WTC11 (cell line): ENCODE results near the gene PLAA. TPM values are rescaled to one million over a fixed set of nuclear protein-coding genes. Genes with fewer than 3 reads are reported as not detected.
A peak's percentile ranks its signal among the peaks of the same experiment; 100 is the strongest.

Experiments
- AR ChIP-seq: fragments of 250-450 bp; sonication (Bioruptor Pico); IDR thresholded peaks from 2 replicates; pipeline ENCODE4 v1.9.0; 2021; ENCODE audit warnings: mild to moderate bottlenecking
- ARID4B ChIP-seq: sonication (generic); formaldehyde crosslinking; IDR thresholded peaks from 2 replicates; pipeline ENCODE4 v1.8.0; 2023; ENCODE audit warnings: missing genetic modification reagents, mild to moderate bottlenecking, borderline replicate concordance
- ATF1 ChIP-seq: sonication (generic); formaldehyde crosslinking; IDR thresholded peaks from 2 replicates; pipeline ENCODE4 v1.8.1; 2023; ENCODE audit warnings: mild to moderate bottlenecking, moderate library complexity, missing genetic modification reagents
- CDX4 ChIP-seq: fragments of 250-450 bp; sonication (Bioruptor Pico); IDR thresholded peaks from 2 replicates; pipeline ENCODE4 v1.9.0; 2021; ENCODE audit warnings: moderate library complexity, mild to moderate bottlenecking, inconsistent platforms, borderline replicate concordance
- CREM ChIP-seq: sonication (generic); formaldehyde crosslinking; IDR thresholded peaks from 2 replicates; pipeline ENCODE4 v1.8.1; 2022; ENCODE audit warnings: mild to moderate bottlenecking, missing genetic modification reagents, moderate library complexity
- E2F4 ChIP-seq: sonication (generic); formaldehyde crosslinking; IDR thresholded peaks from 2 replicates; pipeline ENCODE4 v1.8.1; 2022; ENCODE audit warnings: low read depth, mild to moderate bottlenecking, moderate library complexity, missing genetic modification reagents, borderline replicate concordance
- E2F5 ChIP-seq: sonication (generic); formaldehyde crosslinking; IDR thresholded peaks from 2 replicates; pipeline ENCODE4 v1.8.1; 2022; ENCODE audit warnings: mild to moderate bottlenecking, moderate library complexity, missing genetic modification reagents
- ELF4 ChIP-seq: sonication (generic); formaldehyde crosslinking; IDR thresholded peaks from 2 replicates; pipeline ENCODE4 v1.8.1; 2022; ENCODE audit warnings: low read depth, mild to moderate bottlenecking, moderate library complexity, missing genetic modification reagents
- ERG ChIP-seq: fragments of 250-450 bp; sonication (Bioruptor Pico); IDR thresholded peaks from 2 replicates; pipeline ENCODE4 v1.8.0; 2021; ENCODE audit warnings: mild to moderate bottlenecking
- HMGA2 ChIP-seq: fragments of 250-450 bp; sonication (Bioruptor Pico); IDR thresholded peaks from 2 replicates; pipeline ENCODE4 v1.4.0; 2021; ENCODE audit warnings: mild to moderate bottlenecking, moderate library complexity
- HMGXB4 ChIP-seq: sonication (generic); formaldehyde crosslinking; IDR thresholded peaks from 2 replicates; pipeline ENCODE4 v1.8.1; 2023; ENCODE audit warnings: mild to moderate bottlenecking, moderate library complexity, missing genetic modification reagents
- MYBL2 ChIP-seq: sonication (generic); formaldehyde crosslinking; IDR thresholded peaks from 2 replicates; pipeline ENCODE4 v1.8.1; 2023; ENCODE audit warnings: mild to moderate bottlenecking, moderate library complexity, missing genetic modification reagents
- NFATC4 ChIP-seq: fragments of 250-450 bp; sonication (Bioruptor Pico); IDR thresholded peaks from 2 replicates; pipeline ENCODE4 v1.9.0; 2021; ENCODE audit warnings: mild to moderate bottlenecking
- SOX15 ChIP-seq: fragments of 250-450 bp; sonication (Bioruptor Pico); IDR thresholded peaks from 2 replicates; pipeline ENCODE4 v1.9.0; 2021; ENCODE audit warnings: mild to moderate bottlenecking
- TP53 ChIP-seq: sonication (generic); formaldehyde crosslinking; IDR thresholded peaks from 2 replicates; pipeline ENCODE4 v1.8.1; 2023; ENCODE audit warnings: mild to moderate bottlenecking, missing genetic modification reagents
- ZBTB21 ChIP-seq: sonication (generic); formaldehyde crosslinking; IDR thresholded peaks from 2 replicates; pipeline ENCODE4 v1.8.1; 2023; ENCODE audit warnings: mild to moderate bottlenecking, missing genetic modification reagents, borderline replicate concordance
- ZMAT4 ChIP-seq: fragments of 250-450 bp; sonication (Bioruptor Pico); IDR thresholded peaks from 2 replicates; pipeline ENCODE4 v1.9.0; 2021; ENCODE audit warnings: mild to moderate bottlenecking
- ZNF138 ChIP-seq: sonication (generic); formaldehyde crosslinking; conservative IDR thresholded peaks from 2 replicates; pipeline ENCODE4 v1.8.1; 2022; ENCODE audit warnings: mild to moderate bottlenecking, moderate library complexity, missing genetic modification reagents
- ZNF512 ChIP-seq: sonication (generic); formaldehyde crosslinking; IDR thresholded peaks from 2 replicates; pipeline ENCODE4 v1.8.1; 2022; ENCODE audit warnings: missing genetic modification reagents, borderline replicate concordance
- ZSCAN18 ChIP-seq: fragments of 250-450 bp; sonication (Bioruptor Pico); IDR thresholded peaks from 2 replicates; pipeline ENCODE4 v2.1.2; 2022; ENCODE audit warnings: mild to moderate bottlenecking, moderate library complexity
- total RNA-seq: library from RNA; stranded (reverse); gene quantifications from 3 replicates; pipeline ENCODE4 v1.2.3, GENCODE V29; 2021

PLAA gene
- total RNA-seq, 1 experiment from 2014 or later, result 56.1 TPM

GRCh38 chr9:26946753-26947727 is at the start of gene PLAA (continued):
- TF ChIP-seq E2F5 (CRISPR knock-in tag), result no peak
- peak; percentile 92 for TF ChIP-seq MYBL2 (CRISPR knock-in tag)
- 0 out of 2 replicates have a peak, but pooled peaks have one; percentile 29 for TF ChIP-seq ARID4B (CRISPR knock-in tag)
- no peak for TF ChIP-seq NFATC4 (CRISPR knock-in tag)
- TF ChIP-seq SOX15 (CRISPR knock-in tag), result no peak
- TF ChIP-seq ZMAT4 (CRISPR knock-in tag), result no peak
- no peak for TF ChIP-seq CDX4 (CRISPR knock-in tag)
- TF ChIP-seq AR, result no peak
- TF ChIP-seq CREM, result peak; percentile 97
- no peak for TF ChIP-seq ZSCAN18
- TF ChIP-seq HMGXB4 (CRISPR knock-in tag), result peak; percentile 71
- TF ChIP-seq ELF4 (CRISPR knock-in tag), result no peak
- TF ChIP-seq ZBTB21 (CRISPR knock-in tag), result no peak; the same call in 1 of the 2 replicates
- no peak for TF ChIP-seq ZNF512 (CRISPR knock-in tag)
- TF ChIP-seq TP53 (CRISPR knock-in tag), result no peak
- no peak for TF ChIP-seq ZNF138
- TF ChIP-seq ATF1 (CRISPR knock-in tag), result no peak
- TF ChIP-seq HMGA2 (CRISPR knock-in tag), result no peak
- TF ChIP-seq E2F4 (CRISPR knock-in tag), result no peak
- TF ChIP-seq ERG, result no peak
